HG03571 (cell line): Measurements from ENCODE around the gene CD46.

Experiments used
- ATAC-seq: cut with Tn5 transposase; IDR thresholded peaks from one replicate; pipeline ENCODE4 v1.9.1; 2021; ENCODE audit not compliant: unreplicated experiment

The CD46 gene

DNA sequence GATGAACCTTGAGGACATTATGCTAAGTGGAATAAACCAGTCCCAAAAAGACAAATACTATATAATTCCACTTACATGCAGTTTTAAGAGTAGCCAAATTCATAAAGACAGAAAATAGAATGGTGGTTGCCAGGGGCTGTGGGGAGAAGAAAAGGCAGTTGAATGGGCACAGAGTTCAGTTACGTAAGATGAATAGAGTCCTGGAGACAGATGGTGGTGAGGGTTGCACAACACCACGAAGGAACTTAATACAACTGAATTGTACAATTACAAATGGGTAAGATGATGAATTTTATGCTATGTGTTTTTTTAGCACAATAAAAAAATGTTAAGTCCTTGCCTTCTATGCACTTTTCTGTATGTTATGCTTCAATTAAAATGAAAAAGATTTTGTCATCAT, 92.5 kb downstream of the CD46 start:
- ATAC-seq, result no peak
